Right renal pelvis (tissue), 4 donors: Measurements from ENCODE around the gene ARHGAP33. TPM values are rescaled to one million over a fixed set of nuclear protein-coding genes. Genes with fewer than 3 reads are reported as not detected.

Experiments used
- DNase-seq, 4 donors: peaks; one replicate each; pipeline ENCODE4 v3.0.0-alpha.2; 2013; ENCODE audit warnings: low read depth in 4 of 4, low spot score in 3 of 4, missing footprints in 1 of 4
- polyA plus RNA-seq, 4 donors: library from polyadenylated mRNA; unstranded; fragments of 120-200 nt; gene quantifications; one replicate each; pipeline ENCODE4 v1.2.1, GENCODE V29; 2013; ENCODE audit not compliant: insufficient read length in 4 of 4

ARHGAP33 gene
- polyA plus RNA-seq, 4 donors, result 21.1 to 33.2 (median 23.7) TPM

- DNase-seq, result no peak
These were observed 1.9 kb downstream of the ARHGAP33 start for GRCh38 chr19:35777086-35777841.

- no peak for DNase-seq
These were observed 2.6 kb downstream of the ARHGAP33 start for GRCh38 chr19:35777961-35778360.

- no peak for DNase-seq
These were observed 3.7 kb downstream of the ARHGAP33 start for GRCh38 chr19:35779033-35779432.

GRCh38 chr19:35780058-35780457 lies 4.7 kb downstream of the ARHGAP33 start:
- no peak for DNase-seq

GRCh38 chr19:35780717-35781116 lies 5.4 kb downstream of the ARHGAP33 start:
- DNase-seq, result no peak

GRCh38 chr19:35781650-35782049 lies 6.3 kb downstream of the ARHGAP33 start:
- no peak for DNase-seq

- no peak for DNase-seq
These were observed 7.2 kb downstream of the ARHGAP33 start for GRCh38 chr19:35782589-35782988.

- no peak for DNase-seq
These were observed 8.4 kb downstream of the ARHGAP33 start for GRCh38 chr19:35783469-35784434.

GRCh38 chr19:35784503-35785338 lies 9.4 kb downstream of the ARHGAP33 start:
- DNase-seq, result no peak

GRCh38 chr19:35785339-35785627 lies 9.9 kb downstream of the ARHGAP33 start:
- no peak for DNase-seq

GRCh38 chr19:35786299-35787160 lies 11.2 kb downstream of the ARHGAP33 start:
- DNase-seq, result no peak

- no peak for DNase-seq
These were observed 11.9 kb downstream of the ARHGAP33 start for GRCh38 chr19:35787227-35787799.

- no peak for DNase-seq
These were observed 13.0 kb downstream of the ARHGAP33 start for GRCh38 chr19:35788205-35788960.

GRCh38 chr19:35789195-35789977 lies 14.0 kb downstream of the ARHGAP33 start:
- DNase-seq, result no peak

GRCh38 chr19:35789978-35790944 lies 14.9 kb downstream of the ARHGAP33 start:
- no peak for DNase-seq

GRCh38 chr19:35790981-35791813 lies 15.8 kb downstream of the ARHGAP33 start:
- DNase-seq, result no peak
